Activated naive CD4-positive, alpha-beta T cell treated with anti-CD3 and anti-CD28 coated beads, Interleukin-2, amount 10 ng/mL, durations not matched to agents 7 days and 5 days (primary cell): Measurements from ENCODE around the gene NDUFA6.

Experiments
- CTCF ChIA-PET: fragments of 350-600 bp; sonication (Branson Sonifier 250); formaldehyde crosslinking; loops from one replicate; lab custom pipeline; 2021; ENCODE audit warnings: antibody characterized with exemption; lab: Charles Lee
- DNase-seq: peaks from one replicate; pipeline ENCODE4 v3.0.0-alpha.2; 2020
- H3K27ac Mint-ChIP-seq: one replicate; pipeline ENCODE4 v1.8.0; 2021; ENCODE audit warnings: mild to moderate bottlenecking, moderate library complexity, mixed read lengths
- H3K27me3 Mint-ChIP-seq: one replicate; pipeline ENCODE4 v1.8.0; 2021; ENCODE audit warnings: mild to moderate bottlenecking, mixed read lengths
- H3K36me3 Mint-ChIP-seq: one replicate; pipeline ENCODE4 v1.8.0; 2021; ENCODE audit warnings: mixed read lengths
- H3K4me1 Mint-ChIP-seq: one replicate; pipeline ENCODE4 v1.8.0; 2021; ENCODE audit warnings: mixed read lengths
- H3K4me3 Mint-ChIP-seq: one replicate; pipeline ENCODE4 v1.8.0; 2021; ENCODE audit warnings: mild to moderate bottlenecking, moderate library complexity, mixed read lengths
- H3K9me3 Mint-ChIP-seq: one replicate; pipeline ENCODE4 v1.8.0; 2021; ENCODE audit warnings: mixed read lengths

The NDUFA6 gene

GRCh38 chr22:42056757-42057511 is 33.6 kb downstream of the NDUFA6 start:
- Mint-ChIP-seq H3K27ac (no peak overlapping the region), H3K9me3 (peaks cover 16% of the 10 kb centered on the region), H3K4me3 (no peak overlapping the region), H3K27me3 (no peaks in the 10 kb centered on the region), H3K4me1 (no peaks in the 10 kb centered on the region), H3K36me3 (peaks cover 47% of the 10 kb centered on the region)
- no peak for DNase-seq
- CTCF ChIA-PET = no interaction called here

DNA sequence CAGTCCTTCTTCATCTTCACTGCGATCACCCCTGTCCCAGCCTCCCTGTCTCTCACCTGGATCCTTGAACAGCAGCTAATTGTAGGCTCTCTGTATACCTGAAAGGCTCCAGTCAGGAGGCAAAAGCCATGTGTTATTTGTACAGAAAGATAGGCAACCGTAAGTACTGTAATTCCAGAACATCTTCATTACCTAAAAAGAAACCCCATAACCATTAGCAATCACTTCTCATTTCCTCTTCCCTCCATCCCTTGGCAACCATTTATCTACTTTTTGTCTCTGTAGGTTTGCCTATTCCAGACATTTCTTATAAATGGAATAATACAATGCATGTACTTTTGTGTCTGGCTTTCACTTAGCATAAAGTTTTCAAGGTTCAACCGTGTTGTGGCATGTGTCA is 37.8 kb downstream of the NDUFA6 start:
- Mint-ChIP-seq H3K27me3 (no peaks in the 10 kb centered on the region), H3K9me3 (peaks cover 12% of the 10 kb centered on the region), H3K4me3 (no peak overlapping the region), H3K4me1 (no peaks in the 10 kb centered on the region), H3K27ac (no peak overlapping the region), H3K36me3 (peaks cover 10% of the 10 kb centered on the region)
- CTCF ChIA-PET = no interaction called here
- no peak for DNase-seq

DNA sequence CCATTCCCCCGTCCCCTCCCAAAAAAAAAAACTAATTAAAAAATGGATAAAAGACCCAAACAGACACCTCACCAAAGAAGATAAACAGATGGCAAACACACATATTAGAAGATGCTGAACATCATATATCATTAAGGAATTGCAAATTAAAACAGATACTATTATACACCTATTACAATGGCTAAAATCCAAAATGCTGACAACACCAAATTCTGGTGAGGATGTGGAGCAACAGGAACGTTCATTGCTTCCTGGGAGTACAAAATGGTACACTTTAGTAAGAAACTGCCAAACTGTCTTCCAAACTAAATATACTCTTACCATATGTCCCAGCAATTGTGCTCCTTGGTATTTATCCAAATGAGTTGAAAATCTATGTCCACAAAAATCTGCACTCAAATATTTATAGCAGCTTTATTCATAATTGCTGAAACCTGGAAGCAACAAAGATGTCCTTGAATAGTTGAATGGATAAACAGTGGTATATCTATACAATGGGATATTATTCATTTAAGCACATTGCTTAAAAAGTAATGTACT is 39.9 kb downstream of the NDUFA6 start:
- no peaks in the 10 kb centered on the region for H3K4me1 Mint-ChIP-seq

GRCh38 chr22:42041784-42042183 is 48.8 kb downstream of the NDUFA6 start:
- peaks cover 10% of the 10 kb centered on the region for H3K36me3 Mint-ChIP-seq
- H3K9me3 Mint-ChIP-seq = peaks cover 19% of the 10 kb centered on the region
- H3K27me3 Mint-ChIP-seq = peaks cover 14% of the 10 kb centered on the region
- no peak for DNase-seq
- no peak overlapping the region for H3K4me3 Mint-ChIP-seq
- no peak overlapping the region for H3K27ac Mint-ChIP-seq
- CTCF ChIA-PET = interaction anchor here (0.6 kb wide), 1 partner anchor 1150 kb away, joined by 3 read pairs; no protein-coding TSS in a partner anchor
- H3K4me1 Mint-ChIP-seq = no peaks in the 10 kb centered on the region

More for the DNA sequence above, 39.9 kb downstream of the NDUFA6 start:
- Mint-ChIP-seq H3K36me3 (peaks cover under 1% of the 10 kb centered on the region), H3K9me3 (no peaks in the 10 kb centered on the region), H3K27ac (no peak overlapping the region), H3K27me3 (no peaks in the 10 kb centered on the region), H3K4me3 (no peak overlapping the region)
- DNase-seq = no peak
- CTCF ChIA-PET = no interaction called here

DNA sequence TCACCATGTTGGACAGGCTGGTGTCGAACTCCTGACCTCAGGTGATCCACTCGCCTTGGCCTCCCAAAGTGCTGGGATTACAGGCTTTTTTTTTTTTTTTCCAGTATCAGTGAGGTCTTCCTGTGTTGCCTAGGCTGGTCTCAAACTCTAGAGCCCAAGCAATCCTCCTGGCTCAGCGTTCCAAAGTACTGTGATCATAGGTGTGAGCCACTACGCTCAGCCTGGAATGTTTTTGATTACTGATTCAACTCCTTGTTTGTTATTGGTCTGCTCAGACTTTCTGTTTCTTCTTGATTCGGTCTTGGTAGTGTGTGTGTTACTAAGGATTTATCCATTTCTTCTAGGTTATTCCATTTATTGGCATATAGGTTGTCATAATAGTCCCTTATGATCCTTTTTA is 51.3 kb downstream of the NDUFA6 start:
- DNase-seq = no peak
- no peak overlapping the region for H3K4me3 Mint-ChIP-seq
- peaks cover 14% of the 10 kb centered on the region for H3K27me3 Mint-ChIP-seq
- H3K9me3 Mint-ChIP-seq = peaks cover 27% of the 10 kb centered on the region
- H3K4me1 Mint-ChIP-seq = peaks cover 4% of the 10 kb centered on the region
- peaks cover 16% of the 10 kb centered on the region for H3K36me3 Mint-ChIP-seq
- CTCF ChIA-PET = no interaction called here
- H3K27ac Mint-ChIP-seq = no peak overlapping the region
